Testis (tissue), 2 donors: ENCODE data around the gene CGNL1.

Experiments
- CTCF ChIP-seq, 3 experiments: fragments of 450-650 bp in 2 of 3; fragments of 200-600 bp in 1 of 3; sonication (generic) in 1 of 3; IDR thresholded peaks; one replicate each; pipeline ENCODE4 v1.5.1; 2016 to 2019; ENCODE audit warnings: antibody characterized with exemption in 3 of 3, mild to moderate bottlenecking in 2 of 3, moderate library complexity in 1 of 3
- POLR2A ChIP-seq: fragments of 450-650 bp; IDR thresholded peaks from one replicate; pipeline ENCODE4 v1.6.1; 2017; ENCODE audit warnings: antibody characterized with exemption, mild to moderate bottlenecking, moderate library complexity

- TF ChIP-seq CTCF (IDR thresholded peaks at IDR 0.05) = no peak
- no peak for TF ChIP-seq POLR2A
Observed at GRCh38 chr15:57335293-57335715, 41.0 kb upstream of the CGNL1 start.
